ENCODE data around the gene CLCA2. TPM values are rescaled to one million over a fixed set of nuclear protein-coding genes. Genes with fewer than 3 reads are reported as not detected.
"Not testable (repeated sequence)": the region's sequence is repeated elsewhere in the genome, so short reads cannot be mapped to it uniquely, and the experiment has no call there.

Gene CLCA2
- total RNA-seq, 2 experiments from 2014 or later = not detected

GRCh38 chr1:86498281-86498680, 74.3 kb downstream of the CLCA2 start:
- Mint-ChIP-seq H3K9me3 (no peaks in the 10 kb centered on the region), H3K4me3 (no peak overlapping the region), H3K27me3 (peaks cover 28% of the 10 kb centered on the region), H3K27ac (no peak overlapping the region), H3K36me3 (no peaks in the 10 kb centered on the region), H3K4me1 (peaks cover 10% of the 10 kb centered on the region)
- POLR2A ChIA-PET = no interaction called here
- DNase-seq = no peak
- ATAC-seq (ENCODE audit: low read depth) = no peak

DNA sequence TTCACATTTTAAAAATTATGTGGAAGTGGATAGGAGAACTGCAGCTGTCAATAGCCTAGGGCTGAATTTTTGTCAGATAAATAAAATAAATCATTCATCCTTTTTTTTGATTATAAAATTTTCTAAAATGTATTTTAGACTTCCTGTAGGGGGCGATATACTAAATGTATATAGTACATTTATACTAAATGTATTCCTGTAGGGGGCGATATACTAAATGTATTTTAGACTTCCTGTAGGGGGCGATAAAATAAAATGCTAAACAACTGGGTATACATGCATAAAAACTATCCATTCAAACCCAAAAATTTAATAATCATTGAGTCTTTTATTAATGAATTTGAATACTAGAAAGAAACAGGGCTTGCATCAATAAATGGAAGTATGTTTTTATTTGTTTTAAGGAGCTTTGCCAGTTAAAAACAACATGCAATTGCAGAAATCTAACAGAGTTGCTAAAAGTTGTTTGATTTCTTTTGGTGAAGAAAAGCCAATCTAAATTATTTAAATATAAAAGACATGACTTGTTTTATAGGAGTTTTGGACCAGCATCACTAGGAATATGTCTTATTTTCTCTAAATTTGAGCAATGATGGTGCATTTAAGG, 76.1 kb downstream of the CLCA2 start:
- DNase-seq = no peak
- POLR2A ChIA-PET = no interaction called here
- peaks cover 13% of the 10 kb centered on the region for H3K4me1 Mint-ChIP-seq
- no peaks in the 10 kb centered on the region for H3K36me3 Mint-ChIP-seq
- no peak for ATAC-seq (ENCODE audit: low read depth)
- peaks cover 28% of the 10 kb centered on the region for H3K27me3 Mint-ChIP-seq
- no peaks in the 10 kb centered on the region for H3K9me3 Mint-ChIP-seq
- no peak overlapping the region for H3K4me3 Mint-ChIP-seq
- H3K27ac Mint-ChIP-seq = no peak overlapping the region

DNA sequence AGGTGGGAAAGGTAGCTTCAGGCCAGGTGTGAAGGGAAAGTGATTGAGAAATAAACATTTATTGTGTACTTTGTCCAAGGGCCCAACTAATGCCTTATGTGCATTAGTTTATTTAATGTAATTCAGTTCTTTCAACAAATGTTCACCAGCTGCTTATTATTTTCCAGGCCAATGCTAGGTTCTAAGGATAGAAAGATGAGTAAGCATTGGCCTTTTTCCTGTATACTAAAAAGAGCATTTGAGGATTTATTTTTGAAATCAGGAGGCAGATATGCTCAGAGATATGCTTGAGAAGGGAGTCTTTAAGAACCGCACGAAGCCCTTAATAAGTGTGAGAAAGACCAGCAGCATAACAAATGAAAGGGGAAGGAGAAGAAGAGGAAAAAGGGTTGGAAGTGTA, 76.7 kb downstream of the CLCA2 start:
- Mint-ChIP-seq H3K4me1 (peaks cover 13% of the 10 kb centered on the region), H3K9me3 (no peaks in the 10 kb centered on the region), H3K27me3 (peaks cover 29% of the 10 kb centered on the region), H3K4me3 (no peak overlapping the region), H3K27ac (no peak overlapping the region), H3K36me3 (no peaks in the 10 kb centered on the region)
- POLR2A ChIA-PET = no interaction called here
- no peak for ATAC-seq (ENCODE audit: low read depth)
- DNase-seq = no peak

DNA sequence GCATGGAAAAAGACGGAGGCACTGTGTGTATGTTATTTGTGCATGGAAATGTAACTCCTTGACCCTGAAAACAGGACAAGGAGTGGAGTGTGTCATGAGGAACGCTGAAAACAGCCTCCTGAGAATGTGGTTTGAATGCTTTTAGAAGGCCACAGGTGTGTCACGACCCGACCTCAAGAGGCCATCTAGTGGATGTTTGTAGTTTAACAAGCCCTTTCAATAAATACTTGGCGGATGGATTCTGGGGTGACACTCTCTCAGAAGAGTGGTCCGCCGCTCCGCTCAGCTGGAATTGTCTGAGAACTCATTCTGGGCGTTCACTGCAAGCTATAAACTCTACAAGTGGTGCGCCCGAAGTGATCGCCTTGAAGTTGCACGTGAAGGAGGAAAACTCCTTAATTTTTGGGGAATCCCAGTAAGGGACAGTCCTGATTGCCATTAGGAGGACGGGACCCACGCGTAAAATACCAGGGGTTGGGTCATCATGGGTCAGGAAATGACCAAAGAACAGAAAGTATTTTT, 78.2 kb downstream of the CLCA2 start:
- ATAC-seq (ENCODE audit: low read depth) = peak; percentile 81
- peak overlapping the region; percentile 49 for H3K27ac Mint-ChIP-seq

DNA sequence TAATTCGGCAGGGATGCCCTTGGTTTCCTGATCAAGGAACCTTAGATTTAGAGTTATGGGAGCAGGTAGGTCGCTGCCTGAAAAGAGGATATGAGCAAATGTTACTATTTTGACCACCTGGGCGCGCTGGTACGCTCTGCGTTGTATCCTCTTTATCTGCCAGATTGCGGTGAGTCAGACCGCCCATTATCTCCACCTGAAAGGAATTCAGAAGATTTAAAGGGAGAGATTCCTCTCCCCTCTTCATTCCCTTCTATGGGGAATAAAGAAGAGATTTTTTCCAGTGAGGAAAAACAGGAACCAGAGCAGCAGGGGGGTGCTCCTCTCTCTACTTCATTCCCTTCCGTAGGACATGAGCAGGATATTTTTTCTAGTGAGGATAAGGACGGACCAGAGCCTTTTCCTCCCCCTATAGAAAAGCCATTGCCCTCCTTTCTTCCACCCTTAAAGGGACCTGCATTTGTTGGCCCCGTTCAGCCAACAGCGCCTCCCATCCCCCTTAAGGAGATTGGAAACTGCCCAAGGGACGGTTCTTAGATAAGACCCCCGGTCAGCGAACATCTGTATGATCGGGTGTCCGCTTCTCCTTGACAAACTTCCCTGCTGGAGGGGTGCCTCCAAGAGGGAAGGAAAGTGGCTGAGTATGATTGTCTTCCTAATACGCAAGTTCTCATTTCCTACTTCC, 78.9 kb downstream of the CLCA2 start:
- H3K27me3 Mint-ChIP-seq = peaks cover 19% of the 10 kb centered on the region
- no peaks in the 10 kb centered on the region for H3K36me3 Mint-ChIP-seq
- ATAC-seq (ENCODE audit: low read depth) (peak; percentile 37), DNase-seq (no peak)
- no peak overlapping the region for H3K27ac Mint-ChIP-seq
- peak overlapping the region; percentile 91 for H3K4me3 Mint-ChIP-seq
- no peaks in the 10 kb centered on the region for H3K9me3 Mint-ChIP-seq
- POLR2A ChIA-PET = interaction anchor here (0.7 to 1.4 kb wide), 2 partner anchors 107 to 123 kb away, joined by 3 to 4 read pairs; partner anchors contain the start of gene ODF2L
- H3K4me1 Mint-ChIP-seq = peaks cover 13% of the 10 kb centered on the region

More for the DNA sequence above, 78.2 kb downstream of the CLCA2 start:
- peaks cover 13% of the 10 kb centered on the region for H3K4me1 Mint-ChIP-seq
- POLR2A ChIA-PET = interaction anchor here (0.7 to 1.4 kb wide), 2 partner anchors 106 to 122 kb away, joined by 3 to 4 read pairs; partner anchors contain the start of gene ODF2L
- peaks cover 23% of the 10 kb centered on the region for H3K27me3 Mint-ChIP-seq
- H3K4me3 Mint-ChIP-seq = peak overlapping the region; percentile 91
- H3K9me3 Mint-ChIP-seq, H3K36me3 Mint-ChIP-seq: not testable (repeated sequence)
- peak; percentile 44 for DNase-seq

DNA sequence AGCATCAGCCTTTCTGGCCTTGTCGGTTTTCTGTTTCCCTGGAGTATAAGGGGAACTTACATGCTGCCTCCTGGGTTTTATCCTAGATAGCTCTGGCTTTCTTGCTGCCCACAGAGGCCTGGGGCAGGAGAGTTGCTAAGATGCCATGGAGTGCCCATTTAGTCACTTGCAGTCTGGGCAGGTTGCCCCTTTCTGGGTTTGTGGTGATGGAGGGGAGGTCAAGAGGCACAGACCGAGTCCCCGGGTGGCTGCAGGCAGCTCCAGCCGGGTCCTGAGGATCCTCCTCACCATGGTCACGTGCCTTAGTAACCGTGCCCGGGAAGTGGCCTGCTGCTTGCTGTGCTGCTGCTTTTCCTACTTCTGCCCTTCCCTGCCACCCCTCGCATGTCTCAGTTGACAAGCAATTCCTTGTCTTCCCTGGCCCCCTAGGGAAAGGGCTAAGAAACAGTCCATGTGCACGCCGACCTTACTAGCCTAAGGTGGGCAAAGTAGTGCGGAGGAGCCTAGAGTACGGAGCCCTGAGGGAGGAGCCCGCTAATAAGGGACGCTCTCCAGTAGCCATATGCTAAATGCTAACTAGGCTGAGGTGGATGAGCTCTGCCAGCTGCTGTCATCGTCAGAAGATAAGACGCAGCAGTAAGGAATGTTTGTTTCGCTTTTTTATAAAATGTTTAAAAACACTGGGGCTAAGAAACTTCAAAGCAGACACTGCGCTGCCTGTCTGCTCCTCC, 79.6 kb downstream of the CLCA2 start:
- H3K36me3 Mint-ChIP-seq = no peaks in the 10 kb centered on the region
- H3K27me3 Mint-ChIP-seq = peaks cover 13% of the 10 kb centered on the region
- H3K9me3 Mint-ChIP-seq = no peaks in the 10 kb centered on the region
- ATAC-seq (ENCODE audit: low read depth) (no peak), DNase-seq (no peak)
- peaks cover 13% of the 10 kb centered on the region for H3K4me1 Mint-ChIP-seq
- no peak overlapping the region for H3K27ac Mint-ChIP-seq
- POLR2A ChIA-PET = no interaction called here
- peak overlapping the region; percentile 91 for H3K4me3 Mint-ChIP-seq

DNA sequence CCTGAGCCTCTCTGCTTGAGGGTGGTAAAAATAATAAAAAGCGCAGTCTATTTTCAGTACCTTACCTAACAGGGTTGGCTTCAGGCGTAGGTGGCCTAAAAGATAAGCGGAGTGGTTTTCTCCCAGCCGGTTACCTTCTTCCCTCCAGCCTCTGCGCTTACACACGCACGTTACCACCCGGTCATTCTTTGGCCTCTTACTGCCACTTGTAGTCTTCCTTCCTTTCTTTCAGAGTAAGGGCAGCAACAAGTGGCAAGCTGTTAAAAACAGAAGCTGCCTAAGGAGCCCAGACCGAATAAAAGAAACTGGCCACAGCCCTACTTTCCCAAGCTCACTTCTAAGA, 80.1 kb downstream of the CLCA2 start:
- POLR2A ChIA-PET = no interaction called here
- ATAC-seq (ENCODE audit: low read depth) (no peak), DNase-seq (no peak)
- H3K27ac Mint-ChIP-seq = no peak overlapping the region
- H3K27me3 Mint-ChIP-seq = peaks cover 8% of the 10 kb centered on the region
- H3K9me3 Mint-ChIP-seq = no peaks in the 10 kb centered on the region
- H3K4me3 Mint-ChIP-seq = no peak overlapping the region
- H3K4me1 Mint-ChIP-seq = peaks cover 13% of the 10 kb centered on the region
- no peaks in the 10 kb centered on the region for H3K36me3 Mint-ChIP-seq

DNA sequence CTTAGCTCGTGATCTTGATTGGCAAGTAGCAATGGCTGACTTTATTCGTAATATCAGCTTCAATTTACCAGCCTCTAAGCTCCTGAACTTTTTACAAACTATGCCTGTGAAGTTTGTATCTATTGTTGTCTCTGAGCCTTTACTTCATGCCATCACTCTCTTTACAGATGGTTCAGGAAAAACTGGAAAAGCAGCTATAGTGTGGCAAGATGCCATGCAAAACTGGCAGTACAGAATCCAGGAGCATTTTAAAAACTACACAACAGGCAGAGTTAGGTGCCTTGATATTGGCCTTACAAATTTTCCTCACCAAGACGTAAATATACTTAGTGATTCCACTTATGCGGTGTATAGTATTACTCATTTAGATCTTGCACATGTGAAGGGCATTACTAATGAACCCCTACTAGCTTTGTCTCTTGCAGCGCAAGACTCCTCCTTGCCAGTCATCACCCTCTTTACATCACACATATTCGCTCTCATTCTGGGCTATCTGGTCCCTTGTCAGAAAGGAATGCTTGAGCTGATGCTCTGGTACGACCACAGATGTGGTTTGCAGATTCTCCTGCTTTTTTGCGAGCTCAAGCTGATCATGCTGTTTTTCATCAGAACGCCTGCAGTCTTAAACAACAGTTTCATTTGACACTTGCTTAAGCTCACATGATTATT, 81.1 kb downstream of the CLCA2 start:
- H3K27me3 Mint-ChIP-seq = peaks cover 7% of the 10 kb centered on the region
- ATAC-seq (ENCODE audit: low read depth) (no peak), DNase-seq (no peak)
- H3K27ac Mint-ChIP-seq = no peak overlapping the region
- peaks cover 13% of the 10 kb centered on the region for H3K4me1 Mint-ChIP-seq
- H3K36me3 Mint-ChIP-seq = no peaks in the 10 kb centered on the region
- POLR2A ChIA-PET = no interaction called here
- H3K4me3 Mint-ChIP-seq = no peak overlapping the region
- H3K9me3 Mint-ChIP-seq = no peaks in the 10 kb centered on the region

DNA sequence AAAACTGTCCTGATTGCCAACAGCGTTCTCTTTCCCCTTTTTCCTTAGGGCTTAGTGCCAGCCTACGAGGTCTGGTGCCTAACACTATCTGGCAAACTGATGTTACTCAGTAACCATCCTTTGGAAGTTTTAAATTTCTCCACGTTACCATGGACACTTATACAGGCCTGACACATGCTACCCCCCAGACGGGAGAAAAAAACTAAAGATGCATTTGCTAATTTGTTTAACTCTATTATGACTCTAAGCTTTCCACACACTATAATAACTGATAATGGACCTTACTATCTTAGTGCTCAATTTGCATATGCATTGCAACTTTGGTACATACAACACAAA, 81.6 kb downstream of the CLCA2 start:
- POLR2A ChIA-PET = no interaction called here
- Mint-ChIP-seq H3K9me3 (no peaks in the 10 kb centered on the region), H3K4me3 (no peak overlapping the region), H3K27ac (no peak overlapping the region), H3K36me3 (no peaks in the 10 kb centered on the region), H3K4me1 (peaks cover 13% of the 10 kb centered on the region), H3K27me3 (peaks cover 7% of the 10 kb centered on the region)
- ATAC-seq (ENCODE audit: low read depth) = no peak
- no peak for DNase-seq

Other genes with a start within 250 kb of the CLCA2 start
- gene ODF2L, start 27.8 kb upstream of the CLCA2 start, total RNA-seq = 10 to 100 TPM; 57.4 to 68.1 TPM
- not detected for gene CLCA1, start 44.8 kb downstream of the CLCA2 start, total RNA-seq
- gene CLCA4, start 122.9 kb downstream of the CLCA2 start, total RNA-seq = not detected